ENCODE measurements around the gene MCFD2. TPM values are rescaled to one million over a fixed set of nuclear protein-coding genes. Genes with fewer than 3 reads are reported as not detected.

MCFD2 gene
- total RNA-seq, 1 donor from 2014 or later = 111 TPM

GRCh38 chr2:46963210-46963609, 47.6 kb upstream of the MCFD2 start:
- Mint-ChIP-seq H3K4me3 (no peak overlapping the region), H3K27ac (no peak overlapping the region), H3K27me3 (ENCODE audit: insufficient read depth, low read depth) (peaks cover 5% of the 10 kb centered on the region), H3K4me1 (no peaks in the 10 kb centered on the region), H3K9me3 (no peaks in the 10 kb centered on the region), H3K36me3 (peaks cover 16% of the 10 kb centered on the region)
- H3K4me1 ChIP-seq = no peaks in the 10 kb centered on the region
- no peaks in the 10 kb centered on the region for H3K36me3 ChIP-seq
- no peaks in the 10 kb centered on the region for H3K79me2 ChIP-seq (ENCODE audit: low read depth)
- TF ChIP-seq CTCF (IDR thresholded peaks at IDR 0.05) (no peak), EZH2 (IDR thresholded peaks at IDR 0.05) (no peak), EZH2phosphoT487 (IDR thresholded peaks at IDR 0.05) (no peak)
- H3K9ac ChIP-seq = no peak overlapping the region
- H3K27me3 ChIP-seq = no peaks in the 10 kb centered on the region
- no peaks in the 10 kb centered on the region for H3K9me3 ChIP-seq (ENCODE audit: low read depth)
- no peak overlapping the region for H3K4me3 ChIP-seq
- no peak overlapping the region for H3K4me2 ChIP-seq
- H3F3A ChIP-seq (ENCODE audit: low read depth) = no peaks in the 10 kb centered on the region
- H3K27ac ChIP-seq = no peak overlapping the region
- no peaks in the 10 kb centered on the region for H4K20me1 ChIP-seq (ENCODE audit: low read depth)
- H2AFZ ChIP-seq (replicated peaks) = no peak overlapping the region
- no peak for DNase-seq (ENCODE audit: low spot score)

- H2AFZ ChIP-seq (replicated peaks) = no peak overlapping the region
- TF ChIP-seq EZH2 (IDR thresholded peaks at IDR 0.05) (no peak), CTCF (IDR thresholded peaks at IDR 0.05) (no peak), EZH2phosphoT487 (IDR thresholded peaks at IDR 0.05) (no peak)
- DNase-seq (ENCODE audit: low spot score) = no peak
- H3K36me3 ChIP-seq = no peaks in the 10 kb centered on the region
- no peak overlapping the region for H3K4me3 Mint-ChIP-seq
- no peaks in the 10 kb centered on the region for H3K9me3 Mint-ChIP-seq
- H3K27me3 Mint-ChIP-seq (ENCODE audit: insufficient read depth, low read depth) = peaks cover 5% of the 10 kb centered on the region
- no peak overlapping the region for H3K27ac Mint-ChIP-seq
- no peaks in the 10 kb centered on the region for H3K79me2 ChIP-seq (ENCODE audit: low read depth)
- peaks cover 19% of the 10 kb centered on the region for H3K36me3 Mint-ChIP-seq
- H3K27me3 ChIP-seq = no peaks in the 10 kb centered on the region
- no peaks in the 10 kb centered on the region for H3K4me1 ChIP-seq
- H3K9me3 ChIP-seq (ENCODE audit: low read depth) = no peaks in the 10 kb centered on the region
- H3K9ac ChIP-seq = no peak overlapping the region
- no peak overlapping the region for H3K4me3 ChIP-seq
- H3K27ac ChIP-seq = no peak overlapping the region
- no peaks in the 10 kb centered on the region for H3K4me1 Mint-ChIP-seq
- no peak overlapping the region for H3K4me2 ChIP-seq
- no peaks in the 10 kb centered on the region for H4K20me1 ChIP-seq (ENCODE audit: low read depth)
- no peaks in the 10 kb centered on the region for H3F3A ChIP-seq (ENCODE audit: low read depth)
These were observed 47.1 kb upstream of the MCFD2 start for GRCh38 chr2:46962751-46963150.

GRCh38 chr2:46960618-46961017, 45.0 kb upstream of the MCFD2 start:
- no peak overlapping the region for H3K4me3 Mint-ChIP-seq

More at GRCh38 chr2:46960618-46961017, 45.0 kb upstream of the MCFD2 start:
- Histone ChIP-seq H4K20me1 (ENCODE audit: low read depth) (no peaks in the 10 kb centered on the region), H3F3A (ENCODE audit: low read depth) (no peaks in the 10 kb centered on the region), H3K4me1 (peaks cover 1% of the 10 kb centered on the region), H3K27ac (no peak overlapping the region), H3K36me3 (no peaks in the 10 kb centered on the region), H3K9ac (no peak overlapping the region), H3K4me2 (no peak overlapping the region), H2AFZ (replicated peaks) (no peak overlapping the region), H3K27me3 (no peaks in the 10 kb centered on the region), H3K79me2 (ENCODE audit: low read depth) (no peaks in the 10 kb centered on the region), H3K9me3 (ENCODE audit: low read depth) (no peaks in the 10 kb centered on the region), H3K4me3 (no peak overlapping the region)
- no peaks in the 10 kb centered on the region for H3K9me3 Mint-ChIP-seq
- TF ChIP-seq EZH2phosphoT487 (IDR thresholded peaks at IDR 0.05) (no peak), EZH2 (IDR thresholded peaks at IDR 0.05) (no peak), CTCF (IDR thresholded peaks at IDR 0.05) (peak; percentile 11)
- peaks cover 2% of the 10 kb centered on the region for H3K27me3 Mint-ChIP-seq (ENCODE audit: insufficient read depth, low read depth)
- H3K27ac Mint-ChIP-seq = no peak overlapping the region
- peaks cover 24% of the 10 kb centered on the region for H3K36me3 Mint-ChIP-seq
- no peak for DNase-seq (ENCODE audit: low spot score)
- peaks cover 3% of the 10 kb centered on the region for H3K4me1 Mint-ChIP-seq

Data from neural progenitor cell (in vitro differentiated cells).